Measurements from ENCODE around the gene SAE1. TPM values are rescaled to one million over a fixed set of nuclear protein-coding genes. Genes with fewer than 3 reads are reported as not detected.

SAE1 gene
- total and polyA plus RNA-seq, 12 donors = 11.9 to 60.2 (median 45.5) TPM

GRCh38 chr19:47257411-47258169 lies 127.0 kb downstream of the SAE1 start:
- DNase-seq = no peak
- WGBS, 2 donors = 1 to 3% methylated on average over 29 of the region's 29 CpGs
- intact Hi-C loops (cut with DNase I) = loop anchor here in 5 of 10 donors (1.0 kb wide), 2 partner anchors 16 to 17 kb away; partner anchors contain the start of gene INAFM1 (in 1 of the 5)

DNA sequence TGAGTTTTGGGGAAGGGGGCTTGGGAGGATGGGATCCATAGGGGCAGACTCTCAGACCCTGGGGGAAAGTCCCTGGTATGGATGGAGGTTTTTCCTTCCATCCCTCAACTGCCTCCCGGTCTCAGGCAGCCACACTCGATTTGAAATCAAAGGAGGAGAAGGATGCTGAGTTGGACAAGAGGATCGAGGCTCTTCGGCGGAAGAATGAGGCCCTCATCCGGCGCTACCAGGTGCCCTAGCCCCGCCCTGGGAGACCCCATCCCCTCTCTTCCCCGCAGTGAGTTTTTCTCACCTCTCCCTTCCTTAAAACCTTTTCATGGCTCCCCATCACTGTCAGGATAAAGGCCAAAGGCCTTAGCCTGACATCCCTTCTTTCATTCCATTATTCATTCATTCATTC lies 127.8 kb downstream of the SAE1 start:
- peak overlapping the region in 7 of 10 donors; percentile 41 to 68 (median 61) for H3K4me3 ChIP-seq
- ATAC-seq (no peak), DNase-seq (no peak)
- WGBS, 2 donors = 91 to 94% methylated on average over 9 of the region's 9 CpGs
- H3K27me3 ChIP-seq = no peaks in the 10 kb centered on the region
- intact Hi-C loops (cut with DNase I) = no loop called here
- H3K36me3 ChIP-seq = peaks cover 0 to 53% (median 22%) of the 10 kb centered on the region in 9 donors
- H3K4me1 ChIP-seq = peaks cover 6 to 42% (median 28%) of the 10 kb centered on the region in 9 donors
- no peaks in the 10 kb centered on the region for H3K9me3 ChIP-seq
- TF ChIP-seq, protein P1, sequence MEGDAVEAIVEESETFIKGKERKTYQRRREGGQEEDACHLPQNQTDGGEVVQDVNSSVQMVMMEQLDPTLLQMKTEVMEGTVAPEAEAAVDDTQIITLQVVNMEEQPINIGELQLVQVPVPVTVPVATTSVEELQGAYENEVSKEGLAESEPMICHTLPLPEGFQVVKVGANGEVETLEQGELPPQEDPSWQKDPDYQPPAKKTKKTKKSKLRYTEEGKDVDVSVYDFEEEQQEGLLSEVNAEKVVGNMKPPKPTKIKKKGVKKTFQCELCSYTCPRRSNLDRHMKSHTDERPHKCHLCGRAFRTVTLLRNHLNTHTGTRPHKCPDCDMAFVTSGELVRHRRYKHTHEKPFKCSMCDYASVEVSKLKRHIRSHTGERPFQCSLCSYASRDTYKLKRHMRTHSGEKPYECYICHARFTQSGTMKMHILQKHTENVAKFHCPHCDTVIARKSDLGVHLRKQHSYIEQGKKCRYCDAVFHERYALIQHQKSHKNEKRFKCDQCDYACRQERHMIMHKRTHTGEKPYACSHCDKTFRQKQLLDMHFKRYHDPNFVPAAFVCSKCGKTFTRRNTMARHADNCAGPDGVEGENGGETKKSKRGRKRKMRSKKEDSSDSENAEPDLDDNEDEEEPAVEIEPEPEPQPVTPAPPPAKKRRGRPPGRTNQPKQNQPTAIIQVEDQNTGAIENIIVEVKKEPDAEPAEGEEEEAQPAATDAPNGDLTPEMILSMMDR (IDR thresholded peaks at IDR 0.05) = no peak
- H3K27ac ChIP-seq = peak overlapping the region in 8 of 10 donors; percentile 77 to 97 (median 94)

More at GRCh38 chr19:47257411-47258169, 127.0 kb downstream of the SAE1 start:
- peak in 3 of 8 donors; percentile 48 to 61 (median 51) for ATAC-seq
- H3K9me3 ChIP-seq = no peaks in the 10 kb centered on the region
- H3K27me3 ChIP-seq = no peaks in the 10 kb centered on the region
- H3K36me3 ChIP-seq = peaks cover 0 to 45% (median 19%) of the 10 kb centered on the region in 9 donors
- peaks cover 6 to 42% (median 28%) of the 10 kb centered on the region in 9 donors for H3K4me1 ChIP-seq
- TF ChIP-seq, protein P1 (IDR thresholded peaks at IDR 0.05) = no peak
- peak overlapping the region in 9 of 10 donors; percentile 34 to 68 (median 60) for H3K4me3 ChIP-seq
- H3K27ac ChIP-seq = peak overlapping the region; percentile 77 to 97 (median 94)

- no peaks in the 10 kb centered on the region for H3K9me3 ChIP-seq
- H3K4me1 ChIP-seq = peaks cover 6 to 42% (median 28%) of the 10 kb centered on the region in 9 donors
- DNase-seq = no peak
- no peak for ATAC-seq
- H3K27ac ChIP-seq = peak overlapping the region in 6 of 10 donors; percentile 90 to 97 (median 95)
- H3K4me3 ChIP-seq = no peak overlapping the region
- 90 to 96% methylated on average over 6 of the region's 6 CpGs for whole genome bisulfite sequencing, 2 donors
- H3K27me3 ChIP-seq = no peaks in the 10 kb centered on the region
- intact Hi-C loops (cut with DNase I) = no loop called here
- TF ChIP-seq, protein P1 (IDR thresholded peaks at IDR 0.05) = no peak
- H3K36me3 ChIP-seq = peaks cover 0 to 59% (median 22%) of the 10 kb centered on the region in 9 donors
Observed at GRCh38 chr19:47258895-47259555, 128.4 kb downstream of the SAE1 start.

Small RNA genes within 50 kb of the gene (microRNA-seq; reads per million reads assigned to microRNA genes)
- gene MIR3190 (0 reads per million in 2 donors), gene MIR3191 (0 reads per million in 2 donors)

Other genes starting within 250 kb of the SAE1 start
- gene NPAS1, start 111.0 kb upstream of the SAE1 start, total RNA-seq = 1 to 10 TPM in 1 of 10 donors, under 1 TPM in 7, not detected in 2; 0.17 to 1.3 (median 0.37) TPM
- 1 to 10 TPM in 1 of 2 donors, under 1 TPM in 1; 0.64 to 1.1 TPM for gene NPAS1, start 111.0 kb upstream of the SAE1 start, polyA plus RNA-seq
- 10 to 100 TPM; 17.9 to 34.1 (median 23.7) TPM for gene TMEM160, start 82.2 kb upstream of the SAE1 start, total RNA-seq
- gene TMEM160, start 82.2 kb upstream of the SAE1 start, polyA plus RNA-seq = 10 to 100 TPM; 15.4 to 83.8 TPM
- gene ZC3H4, start 17.1 kb upstream of the SAE1 start, total RNA-seq = 10 to 100 TPM; 19.5 to 32.8 (median 26.1) TPM
- gene ZC3H4, start 17.1 kb upstream of the SAE1 start, polyA plus RNA-seq = 10 to 100 TPM in 1 of 2 donors, 1 to 10 TPM in 1; 4.5 to 13.8 TPM
- gene BBC3, start 100.4 kb downstream of the SAE1 start, total RNA-seq = 1 to 10 TPM; 2.4 to 5.5 (median 3.5) TPM
- 1 to 10 TPM; 4.1 to 6.0 TPM for gene BBC3, start 100.4 kb downstream of the SAE1 start, polyA plus RNA-seq
- 10 to 100 TPM; 14.2 to 28.7 (median 17.4) TPM for gene CCDC9, start 125.7 kb downstream of the SAE1 start, total RNA-seq
- gene CCDC9, start 125.7 kb downstream of the SAE1 start, polyA plus RNA-seq = 10 to 100 TPM; 15.8 to 31.1 TPM
- 10 to 100 TPM in 8 of 10 donors, 1 to 10 TPM in 2; 9.2 to 14.2 (median 11.6) TPM for gene INAFM1, start 144.1 kb downstream of the SAE1 start, total RNA-seq
- gene INAFM1, start 144.1 kb downstream of the SAE1 start, polyA plus RNA-seq = 10 to 100 TPM; 13.7 to 16.4 TPM
- 10 to 100 TPM in 3 of 10 donors, 1 to 10 TPM in 7; 4.5 to 18.6 (median 6.9) TPM for gene C5AR1, start 179.0 kb downstream of the SAE1 start, total RNA-seq
- 1 to 10 TPM; 1.7 to 5.4 TPM for gene C5AR1, start 179.0 kb downstream of the SAE1 start, polyA plus RNA-seq
- gene C5AR2, start 201.3 kb downstream of the SAE1 start, total RNA-seq = 1 to 10 TPM in 3 of 10 donors, under 1 TPM in 7; 0.28 to 2.3 (median 0.59) TPM
- gene C5AR2, start 201.3 kb downstream of the SAE1 start, polyA plus RNA-seq = under 1 TPM; 0.22 to 0.51 TPM
- 1 to 10 TPM; 4.4 to 8.8 (median 5.5) TPM for gene DHX34, start 218.5 kb downstream of the SAE1 start, total RNA-seq
- 10 to 100 TPM in 1 of 2 donors, 1 to 10 TPM in 1; 9.7 to 11.7 TPM for gene DHX34, start 218.5 kb downstream of the SAE1 start, polyA plus RNA-seq

All from heart right ventricle (tissue), 16 donors.